A549 (cell line): ENCODE data around the gene RAPGEF4. TPM values are rescaled to one million over a fixed set of nuclear protein-coding genes. Genes with fewer than 3 reads are reported as not detected.

Experiments used
- ATAC-seq, 2 experiments: fragments of 200-7000 bp in 1 of 2; fragments of >200 bp in 1 of 2; cut with Nextera tagmentation in 1 of 2; cut with Tn5 transposase in 1 of 2; 3 replicates each; pipeline versions ENCODE4 v1.8.0 to v1.9.1; 2018 to 2020; ENCODE audit warnings: mild to moderate bottlenecking in 1 of 2, moderate library complexity in 1 of 2
- CTCF ChIA-PET: fragments of 300-600 bp; sonication (Branson Sonifier 250); formaldehyde crosslinking; extraction: SDS; loops from one replicate; lab custom pipeline; 2021; ENCODE audit warnings: antibody characterized with exemption, inconsistent platforms; lab: Yijun Ruan, JAX
- POLR2A ChIA-PET: fragments of 350-600 bp; formaldehyde crosslinking; extraction: SDS; loops from one replicate; lab custom pipeline; 2021; ENCODE audit warnings: antibody characterized with exemption, inconsistent platforms; lab: Yijun Ruan, JAX
- DNase-seq, 2 experiments: peaks; one replicate each; pipeline versions ENCODE4 v3.0.0 to v3.0.0-alpha.2; 2011 to 2016; ENCODE audit warnings: low read depth in 1 of 2, low spot score in 1 of 2
- FAIRE-seq: peaks from 2 replicates; lab custom pipeline; 2011; peaks lifted over from hg19 to GRCh38; lab: Jason Lieb, UNC
- H3K27ac ChIP-seq, 2 experiments: fragments of >200 bp; sonication (Bioruptor Twin); formaldehyde crosslinking; 3 replicates each; pipeline ENCODE4 v1.5.1; 2016 to 2017
- H3K4me1 ChIP-seq: fragments of >200 bp; sonication (Bioruptor Twin); formaldehyde crosslinking; 3 replicates; pipeline ENCODE4 v1.6.1; 2016
- H3K4me2 ChIP-seq: fragments of >200 bp; sonication (Bioruptor Twin); formaldehyde crosslinking; 3 replicates; pipeline ENCODE4 v1.6.1; 2016
- H3K4me3 ChIP-seq: fragments of >200 bp; sonication (Bioruptor Twin); formaldehyde crosslinking; 3 replicates; pipeline ENCODE4 v1.5.1; 2016
- H3K9me3 ChIP-seq: fragments of >200 bp; sonication (Bioruptor Twin); formaldehyde crosslinking; 3 replicates; pipeline ENCODE4 v1.6.1; 2016
- CBX8 ChIP-seq: fragments of 200-600 bp; sonication (generic); IDR thresholded peaks from 2 replicates; pipeline ENCODE4 v1.6.1; 2016
- CHD4 ChIP-seq: fragments of 200-600 bp; sonication (generic); IDR thresholded peaks from 2 replicates; pipeline ENCODE4 v1.6.1; 2016; ENCODE audit warnings: antibody characterized with exemption, mild to moderate bottlenecking, borderline replicate concordance
- EP300 ChIP-seq, 2 experiments: fragments of >200 bp; sonication (Bioruptor Twin); formaldehyde crosslinking; IDR thresholded peaks; 2 replicates in 1 of 2; 3 replicates in 1 of 2; pipeline ENCODE4 v1.6.1; 2016 to 2017
- ESRRA ChIP-seq: fragments of 150-350 bp; IDR thresholded peaks from 2 replicates; pipeline ENCODE4 v1.6.1; 2014; ENCODE audit warnings: mild to moderate bottlenecking, low read length, borderline replicate concordance
- FOSB ChIP-seq: fragments of 250-450 bp; sonication (Bioruptor Pico); IDR thresholded peaks from 2 replicates; pipeline ENCODE4 v1.5.0; 2020; ENCODE audit warnings: mild to moderate bottlenecking, moderate library complexity
- FOXS1 ChIP-seq: fragments of 250-450 bp; sonication (Bioruptor Pico); IDR thresholded peaks from 2 replicates; pipeline ENCODE4 v1.5.0; 2020; ENCODE audit warnings: mild to moderate bottlenecking, moderate library complexity
- HEYL ChIP-seq: fragments of 250-450 bp; sonication (Bioruptor Pico); IDR thresholded peaks from 2 replicates; pipeline ENCODE4 v1.8.0; 2021; ENCODE audit warnings: mild to moderate bottlenecking, moderate library complexity
- JUNB ChIP-seq: fragments of >200 bp; sonication (Bioruptor Twin); formaldehyde crosslinking; IDR thresholded peaks from 2 replicates; pipeline ENCODE4 v1.6.1; 2016
- POLR2AphosphoS2 ChIP-seq: conservative IDR thresholded peaks from 2 replicates; pipeline ENCODE4 v1.6.1; 2012; ENCODE audit warnings: low read length, improper control_type of control experiment, inconsistent platforms
- RAD21 ChIP-seq, 2 experiments: fragments of >200 bp in 1 of 2; sonication (Bioruptor Twin) in 1 of 2; formaldehyde crosslinking in 1 of 2; IDR thresholded peaks in 1 of 2; conservative IDR thresholded peaks in 1 of 2; 2 replicates in 1 of 2; 3 replicates in 1 of 2; pipeline ENCODE4 v1.6.1; 2012 to 2018; ENCODE audit warnings: inconsistent platforms in 1 of 2
- RFX5 ChIP-seq: fragments of 450-650 bp; IDR thresholded peaks from 2 replicates; pipeline ENCODE4 v1.7.1; 2014; ENCODE audit warnings: antibody characterized with exemption, mild to moderate bottlenecking, moderate library complexity
- SREBF2 ChIP-seq: fragments of 450-650 bp; IDR thresholded peaks from 2 replicates; pipeline ENCODE4 v1.6.1; 2014; ENCODE audit warnings: mild to moderate bottlenecking, moderate library complexity
- TP53 ChIP-seq: fragments of 250-450 bp; sonication (Bioruptor Pico); IDR thresholded peaks from 2 replicates; pipeline ENCODE4 v1.5.0; 2021; ENCODE audit warnings: mild to moderate bottlenecking, moderate library complexity
- USF2 ChIP-seq: fragments of 450-650 bp; IDR thresholded peaks from 2 replicates; pipeline ENCODE4 v1.6.1; 2014; ENCODE audit warnings: antibody characterized with exemption
- ZFP36 ChIP-seq: fragments of 450-650 bp; IDR thresholded peaks from 2 replicates; pipeline ENCODE4 v1.6.1; 2014; ENCODE audit warnings: borderline replicate concordance; ENCODE audit not compliant: partially characterized antibody
- ZSCAN20 ChIP-seq: fragments of 250-450 bp; sonication (Bioruptor Pico); IDR thresholded peaks from 2 replicates; pipeline ENCODE4 v1.8.0; 2022; ENCODE audit warnings: mild to moderate bottlenecking, moderate library complexity
- WGBS: methylation state at CpG from one replicate; pipeline ENCODE4 v1.1.6; 2017; ENCODE audit errors: missing lambda C conversion rate; 5-methylcytosine and 5-hydroxymethylcytosine counted together
- polyA plus RNA-seq, 4 experiments: library from polyadenylated mRNA; depleted of rRNA in 3 of 4; stranded (reverse); fragments of >200 nt; fragmentation: RNase III in 1 of 4; extraction: RNeasy Plus Mini Kit Qiagen cat#74134 plus additional on column Dnase treatment in 1 of 4; gene quantifications; 2 replicates in 3 of 4; 3 replicates in 1 of 4; pipeline ENCODE4 v1.2.3, GENCODE V29; 2011 to 2017

Gene RAPGEF4
- polyA plus RNA-seq, 2 of the 4 experiments (the other 2 are of a cell fraction) = 0.18 to 1.1 TPM

GRCh38 chr2:172925600-172925999 lies 190.0 kb downstream of the RAPGEF4 start:
- Histone ChIP-seq H3K27ac (no peak overlapping the region), H3K4me3 (no peak overlapping the region), H3K4me2 (no peak overlapping the region), H3K4me1 (peaks cover 14% of the 10 kb centered on the region), H3K9me3 (no peaks in the 10 kb centered on the region)
- DNase-seq (no peak), FAIRE-seq (no peak), ATAC-seq (no peak)
- TF ChIP-seq USF2 = no peak
- no peak for TF ChIP-seq ESRRA
- TF ChIP-seq EP300 (IDR thresholded peaks at IDR 0.05) = no peak
- no peak for TF ChIP-seq JUNB
- no peak for TF ChIP-seq FOXS1 (CRISPR knock-in tag)
- no peak for TF ChIP-seq POLR2AphosphoS2
- no peak for TF ChIP-seq FOSB (CRISPR knock-in tag)
- no peak for TF ChIP-seq RAD21 (conservative IDR thresholded peaks at IDR 0.05 in 1 of 2, IDR thresholded peaks at IDR 0.05 in 1 of 2)
- ChIA-PET CTCF (interaction anchor here (1.2 kb wide), 1 partner anchor 10 kb away, joined by 3 read pairs; no protein-coding TSS in a partner anchor), POLR2A (no interaction called here)
- WGBS = 76% methylated on average over 2 of the region's 2 CpGs

GRCh38 chr2:172926785-172927640 lies 191.4 kb downstream of the RAPGEF4 start:
- Histone ChIP-seq H3K4me1 (peaks cover 10% of the 10 kb centered on the region; the same call in 2 of the 3 replicates), H3K4me3 (no peak overlapping the region), H3K27ac (no peak overlapping the region), H3K4me2 (no peak overlapping the region), H3K9me3 (no peaks in the 10 kb centered on the region)
- FAIRE-seq (no peak), ATAC-seq (no peak), DNase-seq (no peak)
- ChIA-PET POLR2A (no interaction called here), CTCF (interaction anchor here (1.2 to 2.3 kb wide), 2 partner anchors 8 to 114 kb away, joined by 3 to 8 read pairs; no protein-coding TSS in a partner anchor)
- 88% methylated on average over 7 of the region's 7 CpGs for WGBS
- no peak for TF ChIP-seq RFX5
- TF ChIP-seq ZFP36 = no peak
- TF ChIP-seq CBX8 = no peak
- TF ChIP-seq TP53 = no peak
- TF ChIP-seq FOXS1 (CRISPR knock-in tag) = no peak
- TF ChIP-seq HEYL (CRISPR knock-in tag) = no peak
- TF ChIP-seq SREBF2 = no peak
- no peak for TF ChIP-seq USF2

- H3K27ac ChIP-seq = no peak overlapping the region
These were observed 192.2 kb downstream of the RAPGEF4 start for GRCh38 chr2:172927641-172928357.

GRCh38 chr2:172928756-172929155 lies 193.1 kb downstream of the RAPGEF4 start:
- DNase-seq (no peak), FAIRE-seq (no peak), ATAC-seq (no peak)
- no peak overlapping the region for H3K27ac ChIP-seq
- no peak for TF ChIP-seq ZSCAN20
- no peak for TF ChIP-seq HEYL (CRISPR knock-in tag)
- TF ChIP-seq FOXS1 (CRISPR knock-in tag) = no peak
- 52% methylated on average over 2 of the region's 2 CpGs for WGBS
- peaks cover 9% of the 10 kb centered on the region; the same call in 2 of the 3 replicates for H3K4me1 ChIP-seq
- H3K4me3 ChIP-seq = no peak overlapping the region
- POLR2A ChIA-PET = no interaction called here
- H3K4me2 ChIP-seq = no peak overlapping the region
- CTCF ChIA-PET = interaction anchor here (1.1 to 2.3 kb wide), 2 partner anchors 115 to 123 kb away, joined by 8 to 10 read pairs; no protein-coding TSS in a partner anchor
- no peaks in the 10 kb centered on the region for H3K9me3 ChIP-seq

More at GRCh38 chr2:172927641-172928357, 192.2 kb downstream of the RAPGEF4 start:
- no peak for FAIRE-seq
- POLR2A ChIA-PET = no interaction called here
- ATAC-seq = no peak
- Histone ChIP-seq H3K4me1 (peaks cover 9% of the 10 kb centered on the region; the same call in 2 of the 3 replicates), H3K4me2 (no peak overlapping the region), H3K9me3 (no peaks in the 10 kb centered on the region)
- 58% methylated on average over 8 of the region's 8 CpGs for WGBS
- TF ChIP-seq CHD4 = no peak
- TF ChIP-seq, all 56 proteins: peak for 0
- DNase-seq = no peak
- CTCF ChIA-PET = interaction anchor here (0.7 to 2.3 kb wide), 4 partner anchors 8 to 122 kb away, joined by 3 to 10 read pairs (median 6); no protein-coding TSS in a partner anchor
- H3K4me3 ChIP-seq = no peak overlapping the region
